ENCODE measurements around the gene PRPH2. TPM values are rescaled to one million over a fixed set of nuclear protein-coding genes. Genes with fewer than 3 reads are reported as not detected.

The PRPH2 gene
- total RNA-seq, 1 donor from 2014 or later = 0.63 TPM

GRCh38 chr6:42745640-42746462 is 23.5 kb upstream of the PRPH2 start, which contains the start of gene TBCC:
TSS of gene TBCC (minus strand) at chr6:42746103. CDS start at chr6:42746073, 30 bp downstream.
- H3K9me3 ChIP-seq (replicated peaks) = no peaks in the 10 kb centered on the region
- H3K27me3 ChIP-seq (ENCODE audit: low read depth) = no peaks in the 10 kb centered on the region
- H3K4me3 ChIP-seq = peak within 1 kb of the TSS; percentile 97
- H3K36me3 ChIP-seq = no peaks in the 10 kb centered on the region
- DNase-seq = peak; percentile 95
- intact Hi-C loops (cut with micrococcal nuclease) = no loop called here
- H3K27ac ChIP-seq (replicated peaks) = peak within 1 kb of the TSS; percentile 93
- peaks cover 47% of the 10 kb centered on the region for H3K4me1 ChIP-seq
- no peak for TF ChIP-seq CTCF (IDR thresholded peaks at IDR 0.05; ENCODE audit: borderline replicate concordance)

GRCh38 chr6:42745083-42745639 is 22.8 kb upstream of the PRPH2 start:
- Histone ChIP-seq H3K36me3 (no peaks in the 10 kb centered on the region), H3K4me1 (peaks cover 47% of the 10 kb centered on the region), H3K27me3 (ENCODE audit: low read depth) (no peaks in the 10 kb centered on the region), H3K27ac (replicated peaks) (peak overlapping the region; percentile 93), H3K9me3 (replicated peaks) (no peaks in the 10 kb centered on the region), H3K4me3 (peak overlapping the region; percentile 97)
- no peak for TF ChIP-seq CTCF (IDR thresholded peaks at IDR 0.05; ENCODE audit: borderline replicate concordance)
- intact Hi-C loops (cut with micrococcal nuclease) = no loop called here
- DNase-seq = no peak

DNA sequence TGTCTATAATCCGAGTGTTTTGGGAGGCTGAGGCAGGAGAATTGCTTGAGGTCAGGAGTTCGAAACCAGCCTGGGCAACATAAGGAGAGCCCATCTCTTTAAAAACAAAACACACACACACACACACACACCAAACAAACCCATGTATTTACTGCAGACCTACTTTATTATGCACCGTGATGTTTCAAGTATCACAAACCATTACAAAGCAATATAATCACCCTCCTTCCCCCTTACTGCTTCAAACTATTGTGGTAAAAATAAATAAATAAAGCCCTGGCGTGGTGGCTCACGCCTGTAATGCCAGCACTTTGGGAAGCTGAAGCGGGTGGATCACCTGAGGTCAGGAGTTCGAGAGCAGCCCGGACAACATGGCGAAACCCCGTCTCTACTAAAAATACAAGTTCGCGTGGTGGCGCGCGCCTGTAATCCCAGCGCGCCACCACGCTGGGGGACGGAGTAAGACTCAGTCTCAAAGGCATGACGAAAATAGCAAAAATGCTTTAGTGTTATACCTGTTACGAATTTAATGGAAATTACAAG is 22.0 kb upstream of the PRPH2 start:
- peak overlapping the region; percentile 97 for H3K4me3 ChIP-seq
- intact Hi-C loops (cut with micrococcal nuclease) = no loop called here
- H3K27me3 ChIP-seq (ENCODE audit: low read depth) = no peaks in the 10 kb centered on the region
- no peaks in the 10 kb centered on the region for H3K36me3 ChIP-seq
- peaks cover 47% of the 10 kb centered on the region for H3K4me1 ChIP-seq
- no peaks in the 10 kb centered on the region for H3K9me3 ChIP-seq (replicated peaks)
- TF ChIP-seq CTCF (IDR thresholded peaks at IDR 0.05; ENCODE audit: borderline replicate concordance) = no peak
- no peak for DNase-seq
- H3K27ac ChIP-seq (replicated peaks) = peak overlapping the region; percentile 93

DNA sequence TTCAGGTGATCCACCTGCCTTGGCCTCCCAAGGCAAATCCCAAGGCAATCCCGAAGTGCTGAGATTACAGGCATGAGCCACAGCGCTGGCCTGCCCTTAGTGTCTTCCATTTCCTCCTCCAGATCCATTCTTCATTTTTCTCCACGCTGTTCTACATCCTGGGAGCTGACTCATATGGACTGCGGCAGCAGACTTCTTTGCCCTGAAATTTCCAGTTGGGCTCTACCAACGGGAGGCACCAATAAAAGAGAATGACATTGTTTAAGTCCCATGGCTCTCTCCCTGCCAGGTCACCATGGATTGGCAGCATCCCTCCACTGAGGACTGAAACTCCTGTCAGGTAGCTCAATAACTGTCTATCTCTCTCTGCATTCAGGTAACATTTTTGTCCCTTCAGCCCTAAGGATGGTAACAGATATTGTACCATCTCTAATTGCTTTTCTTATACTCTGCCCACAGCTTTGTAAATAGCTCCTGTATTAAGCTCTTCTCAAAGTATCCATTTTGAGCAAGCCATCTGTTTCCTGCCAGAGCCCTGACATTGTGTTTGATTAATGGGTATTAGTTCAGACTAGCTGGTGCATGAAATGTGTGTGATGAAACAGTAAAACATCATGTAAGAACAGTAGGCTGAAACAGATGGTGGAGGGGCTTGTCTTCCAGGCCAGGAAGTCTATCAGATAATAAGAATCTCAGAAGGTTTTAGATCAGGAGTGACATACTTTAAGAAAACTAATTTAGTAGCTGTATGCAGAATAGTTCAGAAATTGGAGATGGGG is 19.9 kb upstream of the PRPH2 start:
- no peaks in the 10 kb centered on the region for H3K36me3 ChIP-seq
- no peak for TF ChIP-seq CTCF (IDR thresholded peaks at IDR 0.05; ENCODE audit: borderline replicate concordance)
- no peak overlapping the region for H3K4me3 ChIP-seq
- H3K27ac ChIP-seq (replicated peaks) = no peak overlapping the region
- intact Hi-C loops (cut with micrococcal nuclease) = no loop called here
- H3K9me3 ChIP-seq (replicated peaks) = no peaks in the 10 kb centered on the region
- H3K4me1 ChIP-seq = peaks cover 28% of the 10 kb centered on the region
- no peaks in the 10 kb centered on the region for H3K27me3 ChIP-seq (ENCODE audit: low read depth)
- no peak for DNase-seq

DNA sequence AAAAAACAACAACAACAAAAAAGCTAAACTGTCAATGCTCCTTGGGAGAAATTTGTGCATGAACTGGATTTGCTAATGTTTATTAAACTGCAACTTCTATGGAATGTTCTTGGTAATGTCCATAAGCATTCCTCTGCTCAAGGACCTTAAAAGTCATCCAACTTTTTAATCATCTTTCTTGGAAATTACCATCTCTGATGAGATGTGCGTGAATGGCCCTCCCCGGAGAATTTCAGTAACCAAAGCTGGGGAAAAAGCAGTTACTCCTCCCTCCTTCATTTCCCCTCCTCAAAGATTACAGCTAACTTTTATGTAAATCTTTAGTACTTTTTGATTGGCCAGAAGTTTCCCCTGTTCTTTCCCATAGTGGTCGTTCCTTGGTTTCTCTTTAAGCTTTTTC is 18.3 kb upstream of the PRPH2 start:
- Histone ChIP-seq H3K27ac (replicated peaks) (no peak overlapping the region), H3K36me3 (no peaks in the 10 kb centered on the region), H3K4me3 (no peak overlapping the region), H3K9me3 (replicated peaks) (no peaks in the 10 kb centered on the region), H3K4me1 (peaks cover 25% of the 10 kb centered on the region), H3K27me3 (ENCODE audit: low read depth) (peaks cover 10% of the 10 kb centered on the region)
- TF ChIP-seq CTCF (IDR thresholded peaks at IDR 0.05; ENCODE audit: borderline replicate concordance) = no peak
- no peak for DNase-seq
- intact Hi-C loops (cut with micrococcal nuclease) = no loop called here
